ENCODE data around the gene FUT8.

DNA sequence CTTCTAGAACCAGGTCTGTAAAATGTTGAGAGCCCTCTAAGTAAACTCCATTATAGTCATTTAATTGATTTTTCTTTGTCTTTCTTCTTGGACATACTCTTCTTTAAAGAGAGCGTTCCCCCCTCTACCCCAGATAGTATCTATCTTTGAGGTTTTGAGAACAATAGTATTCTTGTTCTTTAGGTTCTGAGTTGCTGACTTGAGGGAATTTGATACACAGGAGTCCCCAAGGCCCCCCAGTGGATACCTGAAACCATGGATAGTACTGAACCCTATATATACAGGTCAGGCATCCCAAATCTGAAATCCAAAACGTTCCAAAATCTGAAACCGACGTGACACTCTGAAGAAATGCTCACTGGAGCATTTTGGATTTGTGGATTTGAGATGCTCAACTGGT lies 65.5 kb downstream of the FUT8 start:
- TF ChIP-seq CTCF (IDR thresholded peaks at IDR 0.05) (no peak), POLR2A (IDR thresholded peaks at IDR 0.05) (no peak)
